Measurements from ENCODE around the gene STARD5.

The STARD5 gene

GRCh38 chr15:81347910-81348309 lies 24.0 kb upstream of the STARD5 start:
- no peak overlapping the region for H3K27ac ChIP-seq
- TF ChIP-seq, protein P1, sequence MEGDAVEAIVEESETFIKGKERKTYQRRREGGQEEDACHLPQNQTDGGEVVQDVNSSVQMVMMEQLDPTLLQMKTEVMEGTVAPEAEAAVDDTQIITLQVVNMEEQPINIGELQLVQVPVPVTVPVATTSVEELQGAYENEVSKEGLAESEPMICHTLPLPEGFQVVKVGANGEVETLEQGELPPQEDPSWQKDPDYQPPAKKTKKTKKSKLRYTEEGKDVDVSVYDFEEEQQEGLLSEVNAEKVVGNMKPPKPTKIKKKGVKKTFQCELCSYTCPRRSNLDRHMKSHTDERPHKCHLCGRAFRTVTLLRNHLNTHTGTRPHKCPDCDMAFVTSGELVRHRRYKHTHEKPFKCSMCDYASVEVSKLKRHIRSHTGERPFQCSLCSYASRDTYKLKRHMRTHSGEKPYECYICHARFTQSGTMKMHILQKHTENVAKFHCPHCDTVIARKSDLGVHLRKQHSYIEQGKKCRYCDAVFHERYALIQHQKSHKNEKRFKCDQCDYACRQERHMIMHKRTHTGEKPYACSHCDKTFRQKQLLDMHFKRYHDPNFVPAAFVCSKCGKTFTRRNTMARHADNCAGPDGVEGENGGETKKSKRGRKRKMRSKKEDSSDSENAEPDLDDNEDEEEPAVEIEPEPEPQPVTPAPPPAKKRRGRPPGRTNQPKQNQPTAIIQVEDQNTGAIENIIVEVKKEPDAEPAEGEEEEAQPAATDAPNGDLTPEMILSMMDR (IDR thresholded peaks at IDR 0.05): no peak
- TF ChIP-seq ZFX (IDR thresholded peaks at IDR 0.05; ENCODE audit: borderline replicate concordance): no peak

DNA sequence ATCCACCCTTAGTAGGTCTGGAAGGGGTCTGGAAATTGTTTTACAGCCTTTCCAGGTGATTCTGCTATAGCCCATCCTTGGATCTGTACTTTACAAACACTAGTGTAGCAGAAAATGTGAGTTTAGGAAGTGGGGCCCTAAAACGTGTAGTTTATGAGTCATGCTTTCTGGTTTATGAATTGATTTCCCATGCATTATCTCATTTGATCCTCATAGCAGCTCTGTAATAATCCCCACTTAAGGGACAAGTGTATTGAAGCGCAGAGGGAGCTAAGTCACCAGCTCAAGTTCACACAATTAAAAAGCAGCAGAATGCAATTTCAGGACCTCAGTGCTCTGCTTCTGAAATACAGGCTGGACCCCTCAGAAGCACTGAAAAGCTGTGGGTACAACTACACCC lies 22.7 kb upstream of the STARD5 start:
- TF ChIP-seq ZFX (IDR thresholded peaks at IDR 0.05; ENCODE audit: borderline replicate concordance): no peak
- TF ChIP-seq, protein P1 (IDR thresholded peaks at IDR 0.05): no peak
- no peak overlapping the region for H3K27ac ChIP-seq

DNA sequence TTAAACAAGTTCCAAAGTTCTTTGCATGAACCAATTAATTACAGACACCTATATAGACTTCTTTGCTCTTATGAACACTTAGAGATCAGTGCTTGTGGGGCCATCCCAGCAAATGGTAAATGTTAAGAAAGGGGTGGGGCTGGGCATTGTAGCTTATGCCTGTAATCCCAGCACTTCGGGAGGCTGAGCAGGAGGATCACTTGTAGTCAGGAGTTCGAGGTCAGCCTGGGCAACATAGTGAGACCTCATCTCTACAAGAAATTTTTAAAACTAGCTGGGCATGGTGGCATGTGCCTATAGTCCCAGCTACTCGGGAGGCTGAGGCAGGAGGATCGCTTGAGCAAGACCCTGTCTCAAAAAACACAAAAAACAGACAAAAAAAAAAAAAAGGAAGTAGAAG lies 19.4 kb upstream of the STARD5 start:
- no peak overlapping the region for H3K27ac ChIP-seq
- no peak for TF ChIP-seq ZFX (IDR thresholded peaks at IDR 0.05; ENCODE audit: borderline replicate concordance)
- TF ChIP-seq, protein P1 (IDR thresholded peaks at IDR 0.05): no peak

DNA sequence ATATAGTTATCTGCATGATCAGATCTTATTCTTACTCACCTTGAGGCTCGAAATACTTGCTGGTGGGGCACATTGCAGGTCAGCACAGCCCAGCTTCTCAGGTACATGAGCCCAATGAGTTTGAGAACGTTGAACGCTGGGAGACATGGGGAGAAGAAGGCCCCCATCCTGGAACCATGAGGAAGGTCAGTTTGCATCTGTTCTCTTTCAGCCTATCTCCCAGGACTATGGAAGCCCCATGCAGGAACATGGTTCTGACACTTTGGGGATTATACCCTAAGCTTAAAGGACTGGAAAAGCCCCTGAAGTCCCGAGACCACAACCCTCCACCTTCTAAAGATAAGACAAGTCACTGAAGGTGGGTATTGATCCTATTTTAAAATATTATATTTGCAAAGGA lies 17.4 kb upstream of the STARD5 start:
- no peak overlapping the region for H3K27ac ChIP-seq
- no peak for TF ChIP-seq ZFX (IDR thresholded peaks at IDR 0.05; ENCODE audit: borderline replicate concordance)
- TF ChIP-seq, protein P1 (IDR thresholded peaks at IDR 0.05): no peak

DNA sequence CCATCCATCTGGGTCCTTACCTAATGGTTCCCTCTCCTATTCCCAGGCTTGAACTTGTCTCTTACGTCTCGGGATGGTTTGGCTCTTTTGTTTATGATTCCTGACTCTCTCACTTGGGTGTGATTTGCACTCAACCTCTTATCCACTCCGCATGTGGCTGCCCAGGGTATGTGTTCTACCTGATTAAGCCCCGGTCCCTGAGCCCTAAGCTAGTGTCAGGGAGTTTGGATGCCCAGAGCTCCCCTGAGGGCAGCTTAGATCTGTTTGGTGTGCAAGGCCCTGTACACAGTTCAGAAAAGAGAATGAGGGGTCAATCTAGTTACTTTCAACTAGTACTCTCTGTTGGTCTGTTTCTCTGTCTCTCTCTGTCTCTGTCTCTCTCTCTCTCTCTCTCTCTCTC lies 15.9 kb upstream of the STARD5 start:
- TF ChIP-seq ZFX (IDR thresholded peaks at IDR 0.05; ENCODE audit: borderline replicate concordance): no peak
- TF ChIP-seq, protein P1 (IDR thresholded peaks at IDR 0.05): no peak

GRCh38 chr15:81339321-81339720 lies 15.4 kb upstream of the STARD5 start:
- H3K27ac ChIP-seq: no peak overlapping the region
- TF ChIP-seq, protein P1 (IDR thresholded peaks at IDR 0.05): no peak
- no peak for TF ChIP-seq ZFX (IDR thresholded peaks at IDR 0.05; ENCODE audit: borderline replicate concordance)

More for the DNA sequence above, 15.9 kb upstream of the STARD5 start:
- H3K27ac ChIP-seq: no peak overlapping the region

DNA sequence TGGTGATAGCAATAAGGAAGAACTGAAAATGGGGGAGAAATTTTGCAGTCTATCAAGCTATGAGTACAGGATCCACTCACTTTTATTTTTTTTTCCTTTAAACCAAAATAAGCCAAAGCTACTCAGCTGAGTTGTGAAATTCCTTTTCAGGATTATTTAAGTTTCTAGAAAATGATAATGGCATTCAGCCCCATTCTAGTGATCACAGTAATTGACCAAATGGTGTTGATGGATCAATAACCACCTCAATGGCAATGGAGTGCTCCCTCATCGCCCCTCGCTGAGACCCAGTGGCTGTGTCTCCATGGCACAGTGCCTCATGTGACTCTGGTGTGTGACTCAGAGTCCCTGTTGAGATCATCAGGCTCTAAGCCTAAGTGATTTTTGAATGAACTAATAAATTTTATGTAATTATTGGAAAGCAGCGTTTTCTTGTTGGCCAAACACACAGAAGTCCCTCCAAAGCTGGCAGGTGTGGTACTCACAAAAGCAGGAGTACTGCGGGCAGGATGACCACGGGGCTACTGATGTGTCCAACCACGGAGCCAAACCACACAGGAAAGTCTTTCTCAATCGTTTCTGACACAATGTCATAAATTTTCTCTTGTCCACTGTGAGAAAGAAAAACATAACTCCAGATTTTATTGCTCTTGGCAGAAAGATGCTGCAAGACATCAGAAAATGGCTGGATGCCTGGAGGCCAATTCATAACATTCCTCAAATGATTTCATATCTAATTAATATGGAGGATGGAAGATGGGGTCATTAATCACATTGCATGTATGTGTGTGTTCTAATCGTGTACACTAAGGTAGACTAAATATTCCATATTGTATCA lies 14.4 kb upstream of the STARD5 start:
- TF ChIP-seq, protein P1 (IDR thresholded peaks at IDR 0.05): no peak
- no peak for TF ChIP-seq ZFX (IDR thresholded peaks at IDR 0.05; ENCODE audit: borderline replicate concordance)
- no peak overlapping the region for H3K27ac ChIP-seq
